Immature natural killer cell (primary cell): ENCODE measurements around the gene ULBP1. TPM values are rescaled to one million over a fixed set of nuclear protein-coding genes. Genes with fewer than 3 reads are reported as not detected.
"Not testable (repeated sequence)": the region's sequence is repeated elsewhere in the genome, so short reads cannot be mapped to it uniquely, and the experiment has no call there.

Source experiments
- DNase-seq, 3 donors: peaks; one replicate each; pipeline ENCODE4 v3.0.0; 2022; ENCODE audit warnings: mixed read lengths in 1 of 3
- H3K27ac Mint-ChIP-seq, 6 donors: one replicate each; pipeline ENCODE4 v1.8.0; 2020; ENCODE audit warnings: mixed read lengths in 6 of 6, mild to moderate bottlenecking in 5 of 6, inconsistent platforms in 4 of 6, moderate library complexity in 3 of 6
- H3K27me3 Mint-ChIP-seq, 3 donors: one replicate each; pipeline ENCODE4 v1.8.0; 2020 to 2021; ENCODE audit warnings: low read depth in 3 of 3, mild to moderate bottlenecking in 3 of 3, mixed read lengths in 3 of 3, moderate library complexity in 3 of 3, inconsistent platforms in 1 of 3
- H3K36me3 Mint-ChIP-seq, 3 donors: one replicate each; pipeline ENCODE4 v1.8.0; 2020; ENCODE audit warnings: mixed read lengths in 3 of 3, inconsistent platforms in 2 of 3, mild to moderate bottlenecking in 2 of 3
- H3K4me1 Mint-ChIP-seq, 2 donors: one replicate each; pipeline ENCODE4 v1.8.0; 2020; ENCODE audit warnings: inconsistent platforms in 2 of 2, mild to moderate bottlenecking in 2 of 2, mixed read lengths in 2 of 2, moderate library complexity in 1 of 2
- H3K4me3 Mint-ChIP-seq, 5 donors: one replicate each; pipeline ENCODE4 v1.8.0; 2020; ENCODE audit warnings: mild to moderate bottlenecking in 5 of 5, mixed read lengths in 5 of 5, inconsistent platforms in 3 of 5, moderate library complexity in 3 of 5
- H3K9me3 Mint-ChIP-seq, 6 donors: one replicate each; pipeline ENCODE4 v1.8.0; 2020; ENCODE audit warnings: mild to moderate bottlenecking in 6 of 6, mixed read lengths in 6 of 6, inconsistent platforms in 4 of 6, moderate library complexity in 3 of 6
- polyA plus RNA-seq, 3 donors: library from polyadenylated mRNA; unstranded; fragments of 300-500 nt; fragmentation: Illumina TruSeq; gene quantifications; one replicate each; pipeline ENCODE4 v1.2.3, GENCODE V29; 2021

Gene ULBP1
- polyA plus RNA-seq, 3 donors from 2014 or later = not detected

DNA sequence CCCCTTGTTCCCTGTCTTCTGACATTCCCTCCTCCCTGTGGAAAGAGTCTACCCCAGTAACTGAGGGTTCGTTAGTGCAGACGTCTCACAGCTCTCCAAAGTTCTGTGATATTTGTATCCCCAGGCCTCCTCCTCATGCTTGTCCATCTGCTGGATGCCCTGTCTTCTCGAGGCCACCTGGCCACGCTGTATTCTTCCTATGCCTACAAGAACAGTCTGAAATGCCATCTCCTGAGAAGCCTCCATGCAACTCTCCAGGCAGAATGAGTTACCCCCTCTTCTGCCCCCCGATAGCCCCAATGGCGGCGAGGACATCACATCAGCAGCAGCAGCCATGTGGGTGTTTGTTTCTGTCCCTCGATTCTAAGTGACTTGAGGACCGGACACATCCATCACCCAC, 12.6 kb upstream of the ULBP1 start:
- no peaks in the 10 kb centered on the region for H3K9me3 Mint-ChIP-seq
- H3K36me3 Mint-ChIP-seq = peaks cover 0 to 3% (median 0%) of the 10 kb centered on the region in 3 donors
- no peak for DNase-seq
- no peak overlapping the region for H3K27ac Mint-ChIP-seq
- peaks cover 4 to 6% of the 10 kb centered on the region in 2 donors for H3K4me1 Mint-ChIP-seq
- H3K4me3 Mint-ChIP-seq = no peak overlapping the region
- H3K27me3 Mint-ChIP-seq = peaks cover 9 to 39% (median 12%) of the 10 kb centered on the region in 3 donors

GRCh38 chr6:149951626-149952025, 12.1 kb upstream of the ULBP1 start:
- peaks cover 4 to 6% of the 10 kb centered on the region in 2 donors for H3K4me1 Mint-ChIP-seq
- H3K36me3 Mint-ChIP-seq = peaks cover 0 to 3% (median 0%) of the 10 kb centered on the region in 3 donors
- H3K27me3 Mint-ChIP-seq = peaks cover 10 to 43% (median 13%) of the 10 kb centered on the region in 3 donors
- no peaks in the 10 kb centered on the region for H3K9me3 Mint-ChIP-seq
- no peak overlapping the region for H3K4me3 Mint-ChIP-seq
- DNase-seq = no peak
- H3K27ac Mint-ChIP-seq = no peak overlapping the region

- H3K27me3 Mint-ChIP-seq = peaks cover 15 to 47% (median 16%) of the 10 kb centered on the region in 3 donors
- H3K4me3 Mint-ChIP-seq, DNase-seq, H3K27ac Mint-ChIP-seq, H3K4me1 Mint-ChIP-seq, H3K36me3 Mint-ChIP-seq, H3K9me3 Mint-ChIP-seq: not testable (repeated sequence)
These were observed 10.4 kb upstream of the ULBP1 start for GRCh38 chr6:149953390-149953789.

GRCh38 chr6:149953934-149954327, 9.8 kb upstream of the ULBP1 start:
- not testable (repeated sequence) for H3K36me3 Mint-ChIP-seq, H3K4me1 Mint-ChIP-seq, DNase-seq, H3K9me3 Mint-ChIP-seq, H3K27ac Mint-ChIP-seq, H3K4me3 Mint-ChIP-seq
- peaks cover 15 to 49% (median 16%) of the 10 kb centered on the region in 3 donors for H3K27me3 Mint-ChIP-seq

DNA sequence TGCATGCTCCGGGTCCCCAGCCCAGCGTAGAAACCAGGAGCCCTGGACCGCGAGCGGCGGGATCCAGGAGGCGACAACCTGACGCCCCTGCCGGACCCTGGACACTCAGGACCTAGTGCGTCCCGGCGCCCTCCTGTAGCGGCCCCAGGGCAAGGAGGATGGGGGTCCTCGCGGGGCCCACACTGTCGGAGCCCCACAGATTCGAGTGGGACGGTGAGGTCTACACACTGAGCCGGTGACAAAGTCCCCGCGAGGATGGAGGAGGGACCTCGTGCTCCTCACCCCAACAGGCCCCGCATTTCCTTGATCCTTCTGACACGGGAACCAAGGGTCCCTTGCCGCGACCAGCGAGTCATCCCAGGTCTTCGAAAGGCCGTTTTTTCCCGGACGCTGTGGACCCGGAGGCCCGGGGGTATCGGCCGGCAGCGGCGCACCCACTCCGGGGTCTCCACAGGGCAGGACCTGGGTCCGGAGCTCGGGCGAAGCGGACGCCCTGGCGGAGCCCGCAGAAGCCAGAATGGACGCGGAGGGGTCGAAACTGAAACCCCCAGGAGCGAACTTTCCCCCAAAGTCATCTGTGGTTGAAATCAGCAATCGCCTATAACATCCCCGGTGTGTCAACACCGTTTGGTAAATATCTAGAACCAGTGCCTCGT, 9.3 kb upstream of the ULBP1 start:
- H3K9me3 Mint-ChIP-seq, H3K4me1 Mint-ChIP-seq, H3K36me3 Mint-ChIP-seq, H3K4me3 Mint-ChIP-seq, H3K27ac Mint-ChIP-seq, DNase-seq: not testable (repeated sequence)
- peaks cover 16 to 54% (median 16%) of the 10 kb centered on the region in 3 donors for H3K27me3 Mint-ChIP-seq

DNA sequence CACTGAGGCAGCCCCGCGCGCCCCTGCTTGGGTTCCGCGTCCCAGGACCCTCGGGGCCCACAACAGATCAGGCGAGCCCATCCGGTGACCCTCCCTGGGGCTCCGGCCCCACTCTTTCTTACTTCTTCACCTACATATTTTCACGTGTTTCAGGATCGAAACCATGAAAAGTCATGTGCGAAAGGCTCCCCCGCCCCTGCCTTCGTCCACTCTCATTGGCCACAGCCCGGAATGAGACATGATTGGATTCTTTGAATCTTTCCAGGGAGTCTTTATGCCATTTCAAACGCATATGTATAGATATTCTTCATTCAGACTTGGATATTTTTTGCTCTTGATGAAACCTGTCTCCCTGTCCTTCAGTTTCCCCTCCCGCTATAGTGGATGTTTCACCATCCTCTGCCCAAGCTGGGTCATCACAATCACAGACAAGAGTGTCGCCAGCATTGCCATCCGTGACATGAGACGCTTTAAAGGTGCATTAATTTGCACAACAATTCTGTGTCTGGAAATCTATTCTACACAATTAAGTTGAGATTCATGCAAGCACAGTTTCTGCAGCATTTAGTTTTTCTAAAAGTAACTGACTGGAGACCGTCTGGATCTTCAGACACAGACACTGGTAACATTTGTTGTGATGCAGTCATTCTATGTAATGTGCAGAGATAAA, 8.6 kb upstream of the ULBP1 start:
- H3K4me1 Mint-ChIP-seq, DNase-seq, H3K27ac Mint-ChIP-seq, H3K36me3 Mint-ChIP-seq, H3K9me3 Mint-ChIP-seq: not testable (repeated sequence)
- H3K27me3 Mint-ChIP-seq = peaks cover 13 to 61% (median 15%) of the 10 kb centered on the region in 3 donors
- H3K4me3 Mint-ChIP-seq = peak overlapping the region in 3 of 5 donors; percentile 56 to 72 (median 68)

DNA sequence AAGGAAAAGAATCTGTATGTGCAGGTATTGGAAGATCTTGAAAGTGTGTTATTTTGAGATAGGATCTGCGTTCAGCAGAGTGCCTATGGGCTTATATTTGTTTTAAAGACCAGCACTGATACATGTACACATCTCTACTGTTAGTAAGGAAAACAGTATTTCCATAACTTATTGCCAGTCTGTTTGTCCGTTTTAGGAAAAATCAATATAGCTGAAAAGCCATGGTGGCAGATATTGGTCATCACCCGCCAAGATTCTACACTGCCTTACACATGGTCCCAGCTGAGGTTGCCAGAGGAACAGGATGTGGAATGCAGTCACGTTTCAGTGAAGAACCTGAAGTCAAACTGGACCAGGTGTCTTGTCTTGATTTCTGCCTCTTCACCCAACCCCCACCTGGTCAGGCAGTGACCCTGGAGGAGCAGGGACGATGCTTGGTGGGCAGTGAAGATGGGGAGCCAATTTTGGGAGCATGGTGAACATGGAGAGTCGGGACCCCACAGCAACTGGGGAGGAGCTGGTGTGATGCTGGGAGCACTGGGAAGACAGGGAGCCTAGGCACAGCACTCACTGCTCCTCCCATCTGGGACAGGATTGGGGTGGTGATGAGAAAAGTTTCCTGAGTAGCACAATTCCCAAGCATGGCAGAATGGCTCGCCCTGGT, 8.0 kb upstream of the ULBP1 start:
- not testable (repeated sequence) for H3K4me3 Mint-ChIP-seq, H3K27ac Mint-ChIP-seq
- H3K27me3 Mint-ChIP-seq = peaks cover 13 to 62% (median 20%) of the 10 kb centered on the region in 3 donors

DNA sequence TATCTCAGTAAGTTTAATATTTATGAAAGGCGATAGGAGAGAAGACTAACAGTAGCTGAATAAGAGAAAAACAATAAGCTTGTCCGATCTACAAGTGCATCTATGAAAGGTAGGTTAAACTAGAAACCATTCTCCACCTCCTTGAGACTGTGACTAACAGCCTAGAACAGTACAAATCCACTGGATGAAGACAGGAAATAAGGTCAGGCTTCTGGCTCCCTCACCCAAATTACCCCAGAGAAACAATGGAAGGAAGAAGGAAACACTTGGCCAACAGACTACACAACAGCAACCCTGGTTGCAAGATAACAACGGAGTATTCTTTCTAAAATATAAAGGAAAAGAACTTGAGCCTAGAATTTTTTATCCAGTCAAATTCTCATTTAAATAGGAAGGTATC, 5.6 kb upstream of the ULBP1 start:
- not testable (repeated sequence) for H3K9me3 Mint-ChIP-seq, H3K36me3 Mint-ChIP-seq, DNase-seq, H3K4me1 Mint-ChIP-seq, H3K4me3 Mint-ChIP-seq, H3K27ac Mint-ChIP-seq
- H3K27me3 Mint-ChIP-seq = peaks cover 18 to 64% (median 29%) of the 10 kb centered on the region in 3 donors

More for the DNA sequence above, 8.0 kb upstream of the ULBP1 start:
- not testable (repeated sequence) for H3K9me3 Mint-ChIP-seq, DNase-seq, H3K4me1 Mint-ChIP-seq, H3K36me3 Mint-ChIP-seq

DNA sequence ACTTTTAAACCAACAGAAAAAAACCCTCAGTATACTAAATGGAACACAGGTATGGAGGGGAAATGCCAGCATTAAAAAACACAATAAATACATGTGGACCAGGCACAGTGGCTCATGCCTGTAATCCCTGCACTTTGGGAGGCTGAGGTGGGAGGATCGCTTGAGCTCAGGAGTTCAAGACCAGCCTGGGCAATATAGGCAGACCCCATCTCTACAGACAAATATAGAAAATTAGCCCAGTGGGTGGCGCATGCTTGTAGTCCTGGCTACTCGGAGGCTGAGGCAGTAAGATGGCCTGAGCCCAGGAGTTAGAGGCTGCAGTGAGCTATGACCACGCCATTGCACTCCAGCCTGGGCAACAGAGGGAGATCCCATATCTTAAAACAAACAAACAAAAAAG, 3.9 kb upstream of the ULBP1 start:
- not testable (repeated sequence) for DNase-seq, H3K36me3 Mint-ChIP-seq, H3K4me3 Mint-ChIP-seq, H3K9me3 Mint-ChIP-seq, H3K27ac Mint-ChIP-seq
- peaks cover 20 to 25% of the 10 kb centered on the region in 2 donors for H3K4me1 Mint-ChIP-seq
- H3K27me3 Mint-ChIP-seq = peaks cover 28 to 73% (median 44%) of the 10 kb centered on the region in 3 donors

DNA sequence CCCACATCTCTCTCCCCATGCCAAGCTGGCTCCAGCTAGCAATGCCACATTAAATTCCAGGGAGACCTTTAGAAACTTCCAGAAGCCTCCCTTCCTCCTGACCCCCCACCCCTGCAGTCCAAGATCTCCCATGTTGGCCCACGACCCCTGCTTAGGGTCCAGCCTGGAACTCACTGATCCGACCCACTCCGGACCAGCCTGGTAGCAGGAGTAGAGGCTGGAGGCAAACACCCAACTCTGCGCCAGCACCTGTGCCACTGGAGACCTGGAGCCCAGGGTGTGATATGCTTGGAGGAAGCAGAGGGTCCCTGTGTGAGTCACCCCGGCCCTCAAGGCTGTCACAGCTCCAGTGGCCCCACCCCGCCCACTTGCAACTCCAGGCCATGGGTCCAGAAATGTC, 3.3 kb upstream of the ULBP1 start:
- no peak overlapping the region for H3K27ac Mint-ChIP-seq
- H3K9me3 Mint-ChIP-seq = peaks cover 0 to 2% (median 0%) of the 10 kb centered on the region in 6 donors
- H3K4me1 Mint-ChIP-seq = peaks cover 22 to 26% of the 10 kb centered on the region in 2 donors
- H3K27me3 Mint-ChIP-seq = peaks cover 29 to 75% (median 41%) of the 10 kb centered on the region in 3 donors
- H3K36me3 Mint-ChIP-seq = peaks cover 0 to 2% (median 0%) of the 10 kb centered on the region in 3 donors
- DNase-seq = no peak
- no peak overlapping the region for H3K4me3 Mint-ChIP-seq

DNA sequence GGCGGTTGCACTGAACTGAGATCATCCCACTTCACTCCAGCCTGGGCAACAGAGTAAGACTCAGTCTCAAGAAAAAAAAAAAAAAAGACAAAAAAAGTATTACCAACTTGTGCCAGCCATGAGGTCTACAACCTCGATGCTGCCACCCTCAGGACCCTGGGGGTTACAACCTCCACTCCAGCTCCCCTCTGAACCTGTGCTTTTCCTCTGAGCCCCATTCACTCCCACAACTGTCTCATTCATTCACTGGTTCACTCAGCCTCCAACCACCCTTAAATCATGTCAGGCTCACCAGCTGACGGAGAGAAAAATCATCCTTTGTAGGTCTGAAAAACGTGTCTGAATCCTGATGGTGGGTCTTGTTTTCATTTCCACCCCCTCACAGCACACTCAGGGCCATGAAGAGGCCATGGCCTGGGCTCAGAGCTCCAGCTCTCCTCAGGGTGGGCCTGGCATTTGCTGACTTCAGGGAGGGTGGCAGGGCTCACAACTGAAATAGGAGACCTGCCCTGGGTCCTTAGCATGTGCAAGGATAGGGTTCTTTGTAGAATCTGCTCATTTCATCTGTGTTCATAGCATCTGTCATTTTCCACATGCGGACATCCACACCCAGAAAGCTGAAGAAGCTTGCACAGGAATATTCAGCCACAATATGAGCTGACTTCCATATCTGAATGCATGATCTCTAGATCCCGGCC, 1.9 kb upstream of the ULBP1 start:
- Mint-ChIP-seq H3K4me1 (peaks cover 26 to 29% of the 10 kb centered on the region in 2 donors), H3K27me3 (peaks cover 29 to 69% (median 43%) of the 10 kb centered on the region in 3 donors), H3K36me3 (peaks cover 0 to 2% (median 0%) of the 10 kb centered on the region in 3 donors), H3K27ac (no peak overlapping the region), H3K4me3 (peak overlapping the region in 2 of 5 donors; percentile 46 to 49), H3K9me3 (peaks cover 0 to 2% (median 0%) of the 10 kb centered on the region in 6 donors)
- DNase-seq = no peak

GRCh38 chr6:149962461-149963211, 1.1 kb upstream of the ULBP1 start:
- Mint-ChIP-seq H3K27me3 (peaks cover 28 to 71% (median 43%) of the 10 kb centered on the region in 3 donors), H3K9me3 (peaks cover 0 to 2% (median 0%) of the 10 kb centered on the region in 6 donors), H3K4me3 (peak overlapping the region; percentile 87 to 95 (median 92)), H3K27ac (peak overlapping the region in 1 of 6 donors; percentile 84), H3K36me3 (peaks cover 0 to 2% (median 0%) of the 10 kb centered on the region in 3 donors), H3K4me1 (peaks cover 26 to 29% of the 10 kb centered on the region in 2 donors)
- DNase-seq = no peak

GRCh38 chr6:149963212-149963461, 606 bp upstream of the ULBP1 start:
- peaks cover 28 to 72% (median 39%) of the 10 kb centered on the region in 3 donors for H3K27me3 Mint-ChIP-seq
- peak overlapping the region in 3 of 6 donors; percentile 50 to 84 (median 60) for H3K27ac Mint-ChIP-seq
- H3K4me1 Mint-ChIP-seq = peaks cover 26 to 29% of the 10 kb centered on the region in 2 donors
- H3K4me3 Mint-ChIP-seq = peak overlapping the region; percentile 87 to 95 (median 92)
- peaks cover 0 to 2% (median 0%) of the 10 kb centered on the region in 3 donors for H3K36me3 Mint-ChIP-seq
- no peak for DNase-seq
- H3K9me3 Mint-ChIP-seq = peaks cover 0 to 2% (median 0%) of the 10 kb centered on the region in 6 donors
